HCT116 (cell line): ENCODE data around the gene KIF5A. TPM values are rescaled to one million over a fixed set of nuclear protein-coding genes. Genes with fewer than 3 reads are reported as not detected.

Experiments
- ATAC-seq: fragments of 200-7000 bp; cut with Tn5 transposase; 2 replicates; pipeline ENCODE4 v1.9.1; 2020; ENCODE audit warnings: mild to moderate bottlenecking, moderate library complexity
- BruUV-seq: library from RNA; stranded (reverse); fragments of 400-500 nt; replicated peaks from 2 replicates; lab custom pipeline; 2021; lab: Mats Ljungman, UMichigan
- CTCF ChIA-PET: fragments of 300-600 bp; sonication (Branson Sonifier 250); formaldehyde crosslinking; loops from one replicate; lab custom pipeline; 2021; ENCODE audit warnings: antibody characterized with exemption; lab: Charles Lee
- POLR2A ChIA-PET: fragments of 300-600, 350-600 bp; sonication (Branson Sonifier 250); formaldehyde crosslinking; loops from one replicate; lab custom pipeline; 2021; ENCODE audit warnings: antibody characterized with exemption; lab: Charles Lee
- RAD21 ChIA-PET, 2 experiments: fragments of 300-600 bp; sonication (Branson Sonifier 250); formaldehyde crosslinking; loops; one replicate each; lab custom pipeline; 2023; ENCODE audit warnings: low total read pairs in 2 of 2; ENCODE audit not compliant: uncharacterized antibody in 2 of 2, unreplicated experiment in 2 of 2, low non-redundant PET in 1 of 2; lab: Charles Lee
- DNase-seq: peaks from one replicate; pipeline ENCODE4 v3.0.0-alpha.2; 2010; ENCODE audit warnings: low read depth, low spot score
- H2AFZ ChIP-seq: fragments of 200-600 bp; shearing (Covaris generic), sonication (generic); 2 replicates; pipeline ENCODE4 v1.6.1; 2017; ENCODE audit warnings: low read depth, mixed run types, mixed read lengths, antibody characterized with exemption, low read length; ENCODE audit not compliant: poor library complexity, severe bottlenecking
- H3K27ac ChIP-seq: 2 replicates; pipeline ENCODE4 v1.5.1; 2012; ENCODE audit warnings: low read depth, low read length
- H3K27me3 ChIP-seq: fragments of 200-600 bp; sonication (generic); 2 replicates; pipeline ENCODE4 v1.6.1; 2016; ENCODE audit warnings: mixed run types, low read length, mixed read lengths; ENCODE audit not compliant: insufficient read depth
- H3K36me3 ChIP-seq, 2 experiments: fragments of 200-500 bp in 1 of 2; fragments of 200-600 bp in 1 of 2; sonication (Bioruptor generic) in 1 of 2; sonication (generic) in 1 of 2; 2 replicates each; pipeline versions ENCODE4 v1.5.1 to v1.6.1; 2014 to 2016; ENCODE audit warnings: low read length in 2 of 2, inconsistent platforms in 1 of 2, mixed read lengths in 1 of 2, mixed run types in 1 of 2; ENCODE audit not compliant: insufficient read depth in 2 of 2, control insufficient read depth in 1 of 2
- H3K4me1 ChIP-seq, 2 experiments: fragments of 200-600 bp in 1 of 2; sonication (generic) in 1 of 2; 2 replicates each; pipeline versions ENCODE4 v1.5.1 to v1.6.1; 2012 to 2017; ENCODE audit warnings: low read length in 2 of 2, inconsistent platforms in 1 of 2, mild to moderate bottlenecking in 1 of 2, mixed read lengths in 1 of 2, mixed run types in 1 of 2, moderate library complexity in 1 of 2; ENCODE audit not compliant: insufficient read depth in 2 of 2, control insufficient read depth in 1 of 2
- H3K4me2 ChIP-seq: fragments of 200-600 bp; sonication (generic); 2 replicates; pipeline ENCODE4 v1.6.1; 2017; ENCODE audit warnings: mixed run types, low read length, mixed read lengths
- H3K4me3 ChIP-seq, 2 experiments: fragments of 200-600 bp in 1 of 2; sonication (generic) in 1 of 2; replicated peaks in 1 of 2; 2 replicates each; pipeline ENCODE4 v1.5.1; 2011 to 2016; ENCODE audit warnings: low read length in 2 of 2, control low read depth in 1 of 2, low read depth in 1 of 2, mild to moderate bottlenecking in 1 of 2, mixed read lengths in 1 of 2, mixed run types in 1 of 2
- H3K79me2 ChIP-seq: fragments of 200-600 bp; sonication (generic); 2 replicates; pipeline ENCODE4 v1.6.1; 2017; ENCODE audit warnings: mild to moderate bottlenecking, mixed run types, low read length, moderate library complexity, mixed read lengths; ENCODE audit not compliant: insufficient read depth
- H3K9ac ChIP-seq: fragments of 200-600 bp; sonication (generic); 2 replicates; pipeline ENCODE4 v1.6.1; 2016; ENCODE audit warnings: low read length, mixed read lengths
- H3K9me2 ChIP-seq: fragments of 200-600 bp; sonication (generic), shearing (Covaris generic); 2 replicates; pipeline ENCODE4 v1.6.1; 2017; ENCODE audit warnings: mixed run types, mild to moderate bottlenecking, moderate library complexity; ENCODE audit not compliant: insufficient read depth
- H3K9me3 ChIP-seq, 2 experiments: fragments of 200-500 bp in 1 of 2; fragments of 200-600 bp in 1 of 2; sonication (Bioruptor generic) in 1 of 2; sonication (generic) in 1 of 2; 2 replicates each; pipeline ENCODE4 v1.6.1; 2014 to 2017; ENCODE audit warnings: low read length in 2 of 2, mixed read lengths in 2 of 2, inconsistent platforms in 1 of 2, low read depth in 1 of 2, mild to moderate bottlenecking in 1 of 2, mixed run types in 1 of 2, moderate library complexity in 1 of 2; ENCODE audit not compliant: control insufficient read depth in 1 of 2, insufficient read depth in 1 of 2
- H4K20me1 ChIP-seq: fragments of 200-600 bp; sonication (generic), shearing (Covaris generic); 2 replicates; pipeline ENCODE4 v1.6.1; 2017; ENCODE audit warnings: mixed run types, mild to moderate bottlenecking, moderate library complexity; ENCODE audit not compliant: insufficient read depth
- CEBPB ChIP-seq: IDR thresholded peaks from 2 replicates; pipeline ENCODE4 v1.6.1; 2012; ENCODE audit warnings: low read depth
- EGR1 ChIP-seq: IDR thresholded peaks from 2 replicates; pipeline ENCODE4 v1.6.1; 2012; ENCODE audit warnings: low read depth
- EZH2 ChIP-seq: fragments of 200-600 bp; sonication (generic); IDR thresholded peaks from 2 replicates; pipeline ENCODE4 v1.6.1; 2017; ENCODE audit warnings: antibody characterized with exemption, mixed run types
- FOSL1 ChIP-seq: IDR thresholded peaks from 2 replicates; pipeline ENCODE4 v1.6.1; 2012; ENCODE audit warnings: low read depth
- POLR2AphosphoS5 ChIP-seq: IDR thresholded peaks from 2 replicates; pipeline ENCODE4 v1.6.1; 2011; ENCODE audit warnings: mild to moderate bottlenecking, low read depth, low read length, moderate library complexity
- RAD21 ChIP-seq: IDR thresholded peaks from 2 replicates; pipeline ENCODE4 v1.6.1; 2012; ENCODE audit warnings: low read depth, mild to moderate bottlenecking
- SIN3A ChIP-seq: IDR thresholded peaks from 2 replicates; pipeline ENCODE4 v1.6.1; 2012; ENCODE audit warnings: low read depth
- SP1 ChIP-seq: IDR thresholded peaks from 2 replicates; pipeline ENCODE4 v1.6.1; 2012; ENCODE audit warnings: low read depth
- SRF ChIP-seq: IDR thresholded peaks from 2 replicates; pipeline ENCODE4 v1.6.1; 2012; ENCODE audit warnings: low read depth
- TCF7L2 ChIP-seq: IDR thresholded peaks from 2 replicates; pipeline ENCODE4 v1.7.0; 2011; ENCODE audit warnings: borderline replicate concordance, inconsistent platforms; ENCODE audit not compliant: insufficient read depth, insufficient read length; ENCODE audit errors: extremely low read depth
- ZFX ChIP-seq: fragments of 450-650 bp; IDR thresholded peaks from 2 replicates; pipeline ENCODE4 v1.6.1; 2017
- ZNF274 ChIP-seq: fragments of 200-500 bp; sonication (Bioruptor generic); IDR thresholded peaks from 2 replicates; pipeline ENCODE4 v1.6.1; 2014; ENCODE audit warnings: mild to moderate bottlenecking, low read depth, low read length, inconsistent platforms
- intact Hi-C: fragments of 100-400 bp; cut with micrococcal nuclease; formaldehyde crosslinking; loops from 2 replicates; pipeline ENCODE4 v1.10.0; 2022
- total RNA-seq: library from RNA; stranded (reverse); gene quantifications from one replicate; pipeline ENCODE4 v1.2.1, GENCODE V29; 2021; ENCODE audit not compliant: unreplicated experiment
- TF ChIP-seq, protein P1 (sequence below): IDR thresholded peaks from 2 replicates; pipeline ENCODE4 v1.6.1; 2012
- TF ChIP-seq, protein P2 (sequence below): IDR thresholded peaks from 2 replicates; pipeline ENCODE4 v1.6.1; 2012

Gene KIF5A
- total RNA-seq, 1 experiment from 2014 or later: 5.2 TPM

DNA sequence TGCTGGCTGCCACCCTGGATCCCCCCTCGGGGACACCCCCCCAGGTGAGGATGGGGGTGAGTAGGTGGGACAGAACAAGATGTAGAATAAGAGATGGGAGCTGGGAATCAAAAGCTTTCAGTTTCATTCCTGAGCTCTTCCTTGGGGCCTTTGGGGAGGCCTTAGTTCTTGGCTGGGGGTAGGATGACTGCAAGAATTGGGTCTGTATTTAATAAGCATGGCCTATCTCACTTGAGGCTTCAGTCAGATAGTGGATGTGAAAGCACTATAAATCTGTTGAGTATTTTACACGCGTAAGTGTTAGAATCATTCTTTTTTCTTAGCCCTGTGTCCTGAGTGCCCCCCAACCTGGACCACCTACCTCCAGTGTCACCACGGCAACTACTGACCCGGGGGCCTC, 22.7 kb upstream of the KIF5A start:
- intact Hi-C loops: no loop called here
- ChIA-PET CTCF (no interaction called here), RAD21 (no interaction called here), POLR2A (no interaction called here)
- no peaks in the 10 kb centered on the region for H3K9me2 ChIP-seq
- ATAC-seq: no peak
- TF ChIP-seq ZNF274 (no peak), SRF (no peak), EGR1 (no peak), EZH2 (no peak), RAD21 (no peak), CEBPB (no peak), FOSL1 (no peak), ZFX (no peak), TCF7L2 (no peak), SP1 (no peak)
- TF ChIP-seq, protein P1, sequence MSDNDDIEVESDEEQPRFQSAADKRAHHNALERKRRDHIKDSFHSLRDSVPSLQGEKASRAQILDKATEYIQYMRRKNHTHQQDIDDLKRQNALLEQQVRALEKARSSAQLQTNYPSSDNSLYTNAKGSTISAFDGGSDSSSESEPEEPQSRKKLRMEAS: no peak
- TF ChIP-seq, protein P2, sequence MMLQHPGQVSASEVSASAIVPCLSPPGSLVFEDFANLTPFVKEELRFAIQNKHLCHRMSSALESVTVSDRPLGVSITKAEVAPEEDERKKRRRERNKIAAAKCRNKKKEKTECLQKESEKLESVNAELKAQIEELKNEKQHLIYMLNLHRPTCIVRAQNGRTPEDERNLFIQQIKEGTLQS: no peak
- no peaks in the 10 kb centered on the region for H3K9me3 ChIP-seq
- H3K27ac ChIP-seq: no peak overlapping the region
- H3K27me3 ChIP-seq: no peaks in the 10 kb centered on the region
- no peak overlapping the region for H3K4me2 ChIP-seq
- H3K4me3 ChIP-seq: no peak overlapping the region
- DNase-seq: no peak
- BruUV-seq: no TSS peak
- peaks cover 10 to 20% of the 10 kb centered on the region in 2 experiments; a peak in 3 of 4 replicates for H3K4me1 ChIP-seq
- peaks cover 31 to 41% of the 10 kb centered on the region in 2 experiments for H3K36me3 ChIP-seq
- H4K20me1 ChIP-seq: no peaks in the 10 kb centered on the region
- peaks cover 25% of the 10 kb centered on the region for H3K79me2 ChIP-seq
- no peak overlapping the region for H2AFZ ChIP-seq
- no peak overlapping the region for H3K9ac ChIP-seq

DNA sequence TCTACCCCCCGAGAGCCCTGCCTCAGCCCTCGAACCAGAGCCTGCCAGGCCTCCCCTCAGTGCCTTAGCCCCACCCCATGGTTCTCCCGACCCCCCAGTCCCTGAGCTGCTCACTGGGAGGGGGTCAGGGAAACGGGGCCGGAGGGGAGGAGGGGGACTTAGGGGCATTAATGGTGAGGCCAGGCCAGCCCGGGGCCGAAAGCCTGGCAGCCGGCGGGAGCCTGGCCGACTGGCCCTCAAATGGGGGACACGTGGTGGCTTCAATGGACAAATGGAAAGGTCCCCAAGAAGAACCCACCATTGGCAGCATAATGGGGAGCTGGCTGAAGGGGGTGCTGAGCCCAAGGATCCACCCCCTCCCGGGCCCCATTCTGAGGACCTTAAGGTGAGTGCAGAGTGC, 21.7 kb upstream of the KIF5A start:
- Histone ChIP-seq H4K20me1 (no peaks in the 10 kb centered on the region), H3K9me2 (no peaks in the 10 kb centered on the region), H3K79me2 (peaks cover 24% of the 10 kb centered on the region), H3K27ac (no peak overlapping the region), H2AFZ (no peak overlapping the region), H3K36me3 (peaks cover 37 to 49% of the 10 kb centered on the region in 2 experiments), H3K4me3 (no peak overlapping the region), H3K4me2 (no peak overlapping the region), H3K9ac (no peak overlapping the region), H3K27me3 (no peaks in the 10 kb centered on the region), H3K4me1 (peaks cover 10 to 17% of the 10 kb centered on the region in 2 experiments; a peak in 3 of 4 replicates), H3K9me3 (no peaks in the 10 kb centered on the region)
- no peak for ATAC-seq
- POLR2A ChIA-PET: no interaction called here
- no peak for DNase-seq
- intact Hi-C loops: no loop called here
- BruUV-seq: no TSS peak
- RAD21 ChIA-PET: no interaction called here
- TF ChIP-seq POLR2AphosphoS5 (0 out of 2 replicates have a peak, but pooled peaks have one; percentile 18), SIN3A (no peak)
- TF ChIP-seq, protein P2: no peak
- CTCF ChIA-PET: no interaction called here
